DND-41 (cell line): Measurements from ENCODE around the gene TSGA10.

Experiments
- CTCF ChIP-seq: IDR thresholded peaks from 2 replicates; pipeline ENCODE4 v1.5.1; 2012; ENCODE audit warnings: borderline replicate concordance, low read length, moderate library complexity, mild to moderate bottlenecking; ENCODE audit not compliant: poor library complexity, severe bottlenecking; ENCODE audit errors: extremely low read depth
- EZH2 ChIP-seq: IDR thresholded peaks from 3 replicates; pipeline ENCODE4 v1.6.1; 2012; ENCODE audit warnings: borderline replicate concordance, low read depth, mild to moderate bottlenecking, moderate library complexity, low read length, inconsistent platforms; ENCODE audit not compliant: severe bottlenecking

GRCh38 chr2:99084256-99084655, 70.5 kb downstream of the TSGA10 start:
- TF ChIP-seq CTCF, result no peak
- TF ChIP-seq EZH2, result no peak
